Activated CD4-positive, alpha-beta memory T cell treated with anti-CD3 and anti-CD28 coated beads, Interleukin-2, amount 10 ng/mL, durations not matched to agents 7 days and 5 days (primary cell): ENCODE data around the gene OTUB2. TPM values are rescaled to one million over a fixed set of nuclear protein-coding genes. Genes with fewer than 3 reads are reported as not detected.
A peak's percentile ranks its signal among the peaks of the same experiment; 100 is the strongest.

ENCODE experiments used
- CTCF ChIA-PET: fragments of 350-600 bp; sonication (Branson Sonifier 250); formaldehyde crosslinking; loops from one replicate; lab custom pipeline; 2021; ENCODE audit warnings: antibody characterized with exemption, inconsistent platforms; lab: Charles Lee
- POLR2A ChIA-PET: fragments of 350-600 bp; sonication (Branson Sonifier 250); formaldehyde crosslinking; loops from one replicate; lab custom pipeline; 2021; ENCODE audit warnings: antibody characterized with exemption; lab: Charles Lee
- DNase-seq: peaks from one replicate; pipeline ENCODE4 v3.0.0-alpha.2; 2020
- H3K27ac Mint-ChIP-seq: one replicate; pipeline ENCODE4 v1.8.0; 2021; ENCODE audit warnings: mild to moderate bottlenecking, mixed read lengths
- H3K27me3 Mint-ChIP-seq: one replicate; pipeline ENCODE4 v1.8.0; 2021; ENCODE audit warnings: mixed read lengths
- H3K36me3 Mint-ChIP-seq: one replicate; pipeline ENCODE4 v1.8.0; 2021; ENCODE audit warnings: low read depth, mixed read lengths
- H3K4me1 Mint-ChIP-seq: one replicate; pipeline ENCODE4 v1.8.0; 2021; ENCODE audit warnings: mixed read lengths
- H3K4me3 Mint-ChIP-seq: one replicate; pipeline ENCODE4 v1.8.0; 2021; ENCODE audit warnings: mild to moderate bottlenecking, mixed read lengths
- H3K9me3 Mint-ChIP-seq: one replicate; pipeline ENCODE4 v1.8.0; 2021; ENCODE audit warnings: mixed read lengths
- total RNA-seq, 2 experiments: library from RNA; stranded (reverse); gene quantifications; one replicate each; pipeline ENCODE4 v1.2.3, GENCODE V29; 2021

Gene OTUB2
- 1 to 10 TPM; 7.3 to 7.9 TPM for total RNA-seq

DNA sequence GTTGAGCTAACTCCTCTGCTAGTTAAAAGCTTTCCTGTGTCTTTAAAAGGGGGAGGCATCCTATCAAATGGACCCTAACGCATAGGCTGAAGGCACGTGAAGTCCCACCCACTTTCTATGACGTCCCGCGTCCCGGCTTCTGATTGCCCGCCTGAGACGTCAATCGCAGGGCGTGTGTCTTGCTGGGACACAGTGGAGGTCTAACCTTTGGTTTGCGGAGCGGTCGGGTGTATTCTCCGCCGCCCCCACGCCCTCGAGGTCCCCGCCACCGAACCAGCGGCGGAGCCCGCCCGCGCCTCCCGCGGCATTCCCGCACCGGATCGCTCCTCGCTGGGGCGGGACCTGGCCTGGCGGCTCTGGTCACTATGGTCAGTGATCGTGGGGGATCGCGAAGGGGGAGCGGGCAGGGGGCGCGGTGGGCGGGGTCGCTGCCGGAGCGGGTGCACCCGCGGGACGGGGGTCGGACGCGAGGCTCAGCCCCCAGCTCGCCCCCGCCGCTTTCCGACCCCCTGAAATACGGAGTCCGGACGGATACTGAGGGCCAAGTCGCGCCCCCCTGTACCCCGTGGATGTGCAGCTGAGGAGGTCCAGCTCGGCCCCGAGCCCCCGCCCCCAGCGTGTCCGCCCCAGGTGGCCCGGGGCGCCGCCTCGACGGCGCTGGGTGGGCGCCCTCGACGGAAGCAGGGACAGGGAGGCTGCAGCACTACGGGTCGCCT lies at the start of gene OTUB2:
Gene OTUB2, plus strand, starts transcription at position 168 of the 716 bp plus-strand sequence. Its CDS starts 198 bp downstream, at position 366.
- ChIA-PET CTCF (interaction anchor here (0.9 to 6.0 kb wide), 7 partner anchors 10 to 156 kb away, joined by 3 to 46 read pairs (median 6); partner anchors contain the start of genes DDX24 and IFI27L1), POLR2A (interaction anchor here (0.6 to 2.1 kb wide), 10 partner anchors 10 to 835 kb away, joined by 3 to 10 read pairs (median 4); no protein-coding TSS in a partner anchor)
- peak; percentile 99 for DNase-seq
- peaks cover 4% of the 10 kb centered on the region for H3K36me3 Mint-ChIP-seq
- H3K9me3 Mint-ChIP-seq = no peaks in the 10 kb centered on the region
- H3K4me3 Mint-ChIP-seq = peak within 1 kb of the TSS; percentile 78
- H3K27me3 Mint-ChIP-seq = no peaks in the 10 kb centered on the region
- peaks cover 68% of the 10 kb centered on the region for H3K4me1 Mint-ChIP-seq
- peak within 1 kb of the TSS; percentile 71 for H3K27ac Mint-ChIP-seq

DNA sequence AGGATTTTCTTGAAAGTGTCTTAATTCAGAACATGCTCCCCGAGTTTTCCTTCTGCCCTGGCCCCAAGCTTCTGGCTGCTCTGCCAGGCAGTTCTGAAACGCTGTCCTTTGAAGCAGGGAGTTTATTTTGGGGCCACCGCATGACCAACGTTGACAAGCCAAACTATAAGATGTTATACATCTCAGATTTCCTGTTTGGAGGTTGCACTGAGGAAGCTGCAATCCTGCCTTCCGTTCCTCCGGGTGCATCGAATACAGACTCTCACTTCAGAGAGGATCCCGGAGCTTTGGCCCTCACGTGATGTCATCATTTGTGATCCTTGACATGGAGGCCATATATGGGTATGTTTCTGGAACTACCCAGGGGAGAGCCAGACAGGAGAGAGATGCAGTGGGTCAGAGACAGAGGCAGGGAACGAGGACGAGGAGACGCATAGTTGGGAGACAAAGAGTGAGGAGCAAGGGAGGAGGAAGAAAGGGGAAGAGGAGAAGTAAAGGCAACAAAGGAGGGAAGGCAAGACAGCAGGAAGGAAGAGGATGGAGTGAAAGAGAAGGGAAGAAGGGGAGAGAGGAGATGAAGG lies 49.6 kb upstream of the OTUB2 start, which contains the start of gene ASB2:
Gene ASB2, minus strand, starts transcription at position 94 of the 581 bp plus-strand sequence. CDS start 12,031 bp downstream, outside the sequence.
- CTCF ChIA-PET = interaction anchor here (0.7 to 13.5 kb wide), 5 partner anchors 15 to 37 kb away, joined by 3 to 354 read pairs (median 30); no protein-coding TSS in a partner anchor
- peak within 1 kb of the TSS; percentile 97 for H3K27ac Mint-ChIP-seq
- peaks cover 82% of the 10 kb centered on the region for H3K4me1 Mint-ChIP-seq
- peak; percentile 54 for DNase-seq
- no peaks in the 10 kb centered on the region for H3K27me3 Mint-ChIP-seq
- peaks cover 9% of the 10 kb centered on the region for H3K9me3 Mint-ChIP-seq
- POLR2A ChIA-PET = interaction anchor here (0.7 to 13.5 kb wide), 12 partner anchors 8 to 105 kb away, joined by 3 to 616 read pairs (median 4); partner anchors contain the start of genes DDX24 and IFI27L1
- peaks cover 34% of the 10 kb centered on the region for H3K36me3 Mint-ChIP-seq
- H3K4me3 Mint-ChIP-seq = peak within 1 kb of the TSS; percentile 78

DNA sequence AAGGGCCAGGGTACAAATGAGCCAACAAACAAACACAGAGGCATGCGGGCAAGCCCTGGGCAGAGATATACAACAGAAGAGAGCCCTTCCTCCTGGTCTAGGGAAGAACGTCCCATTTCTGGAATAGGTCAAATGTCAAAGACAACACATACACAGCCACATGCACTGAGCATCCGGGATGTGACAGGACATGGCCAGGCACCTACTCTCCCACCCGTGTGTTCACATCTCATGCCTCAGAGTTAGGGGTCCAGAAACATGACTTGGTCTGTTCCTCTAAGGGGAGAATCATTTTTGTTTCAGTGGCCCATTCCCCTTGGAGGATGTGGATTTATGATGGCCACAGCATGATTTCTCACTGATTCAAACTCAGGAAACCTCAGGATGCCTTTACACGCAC lies 49.0 kb upstream of the OTUB2 start:
- peak overlapping the region; percentile 78 for H3K4me3 Mint-ChIP-seq
- CTCF ChIA-PET = interaction anchor here (3.4 to 13.5 kb wide), 3 partner anchors 16 to 37 kb away, joined by 30 to 354 read pairs (median 35); no protein-coding TSS in a partner anchor
- peaks cover 78% of the 10 kb centered on the region for H3K4me1 Mint-ChIP-seq
- DNase-seq = no peak
- H3K36me3 Mint-ChIP-seq = peaks cover 33% of the 10 kb centered on the region
- no peaks in the 10 kb centered on the region for H3K27me3 Mint-ChIP-seq
- peak overlapping the region; percentile 97 for H3K27ac Mint-ChIP-seq
- POLR2A ChIA-PET = interaction anchor here (0.7 to 13.5 kb wide), 8 partner anchors 8 to 103 kb away, joined by 3 to 616 read pairs (median 4); no protein-coding TSS in a partner anchor
- H3K9me3 Mint-ChIP-seq = peaks cover 9% of the 10 kb centered on the region

DNA sequence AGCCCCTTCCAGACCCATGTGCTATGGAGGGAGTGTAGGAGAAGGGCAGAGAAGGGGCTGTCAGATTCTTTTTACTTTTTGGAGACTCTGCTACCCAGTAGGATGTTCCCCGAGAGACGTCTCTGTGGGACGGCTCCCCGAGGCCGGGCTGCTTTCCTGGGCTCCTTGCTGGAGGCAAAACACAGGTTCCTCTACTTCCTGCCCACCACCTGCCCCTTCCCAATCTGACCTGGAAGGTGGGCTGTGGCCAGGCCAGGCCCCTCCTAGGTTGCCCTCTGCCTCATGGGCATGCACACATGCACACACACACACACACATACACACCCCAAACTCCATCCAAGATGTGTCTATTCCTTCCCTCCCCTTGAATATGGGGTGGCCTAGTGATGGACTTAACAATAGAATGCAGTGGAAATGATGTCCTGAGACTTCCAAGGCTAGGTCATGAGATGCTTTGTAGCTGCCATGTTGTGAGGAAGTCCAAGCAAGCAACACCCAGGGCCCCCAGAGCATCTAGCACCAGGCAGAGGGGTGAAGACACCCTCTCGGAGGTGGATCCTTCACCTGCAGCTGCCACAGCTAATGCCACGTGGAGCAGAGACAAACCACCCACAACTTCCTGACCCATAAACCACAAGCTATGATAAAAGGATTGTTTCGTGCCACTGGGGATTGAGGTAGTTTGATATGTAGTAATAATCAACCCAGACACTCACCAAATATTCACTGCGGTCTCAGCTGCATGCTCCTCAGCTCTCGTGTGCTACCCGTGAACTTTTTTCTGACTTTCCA lies 48.2 kb upstream of the OTUB2 start:
- peak; percentile 81 for DNase-seq
- Mint-ChIP-seq H3K27ac (peak overlapping the region; percentile 97), H3K4me3 (no peak overlapping the region), H3K36me3 (peaks cover 30% of the 10 kb centered on the region), H3K27me3 (no peaks in the 10 kb centered on the region), H3K9me3 (peaks cover 9% of the 10 kb centered on the region), H3K4me1 (peaks cover 71% of the 10 kb centered on the region)
- POLR2A ChIA-PET = interaction anchor here (0.9 to 13.5 kb wide), 21 partner anchors 7 to 50 kb away, joined by 3 to 616 read pairs (median 4); partner anchors contain the start of gene CCDC197
- CTCF ChIA-PET = interaction anchor here (0.7 to 13.5 kb wide), 8 partner anchors 16 to 38 kb away, joined by 3 to 354 read pairs (median 8); no protein-coding TSS in a partner anchor

DNA sequence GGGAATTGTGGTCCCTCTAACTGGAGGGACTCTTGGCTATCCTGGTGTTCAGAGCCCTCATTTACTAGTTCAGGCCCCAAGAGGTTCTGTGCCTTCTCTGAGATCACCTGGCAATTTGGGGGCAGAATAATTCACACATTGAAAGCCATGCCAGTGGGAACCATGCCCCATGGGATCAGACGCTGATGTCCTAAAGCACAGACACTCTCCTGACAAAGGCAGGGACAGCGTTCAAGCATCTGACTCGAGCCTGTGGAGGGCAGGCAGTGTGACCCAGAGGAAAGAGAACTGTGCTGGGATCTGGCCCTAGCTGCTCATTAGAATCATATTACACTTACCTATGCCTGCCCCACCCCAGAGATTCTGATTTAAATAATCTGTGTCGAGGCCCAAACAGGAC lies 47.4 kb upstream of the OTUB2 start:
- peaks cover 22% of the 10 kb centered on the region for H3K36me3 Mint-ChIP-seq
- H3K9me3 Mint-ChIP-seq = peaks cover 9% of the 10 kb centered on the region
- ChIA-PET POLR2A (interaction anchor here (0.7 to 13.5 kb wide), 22 partner anchors 8 to 49 kb away, joined by 3 to 616 read pairs (median 4); partner anchors contain the start of gene CCDC197), CTCF (interaction anchor here (0.7 to 13.5 kb wide), 8 partner anchors 16 to 39 kb away, joined by 3 to 354 read pairs (median 8); no protein-coding TSS in a partner anchor)
- H3K4me3 Mint-ChIP-seq = no peak overlapping the region
- H3K27me3 Mint-ChIP-seq = no peaks in the 10 kb centered on the region
- peaks cover 63% of the 10 kb centered on the region for H3K4me1 Mint-ChIP-seq
- H3K27ac Mint-ChIP-seq = peak overlapping the region; percentile 97
- DNase-seq = no peak

- Mint-ChIP-seq H3K4me3 (no peak overlapping the region), H3K4me1 (peaks cover 44% of the 10 kb centered on the region), H3K9me3 (peaks cover 9% of the 10 kb centered on the region), H3K27me3 (no peaks in the 10 kb centered on the region), H3K36me3 (peaks cover 18% of the 10 kb centered on the region), H3K27ac (no peak overlapping the region)
- ChIA-PET CTCF (interaction anchor here (3.0 to 4.5 kb wide), 2 partner anchors 10 to 42 kb away, joined by 11 to 30 read pairs; no protein-coding TSS in a partner anchor), POLR2A (interaction anchor here (5.0 kb wide), 1 partner anchor 9 kb away, joined by 25 read pairs; no protein-coding TSS in a partner anchor)
- DNase-seq = no peak
These were observed 45.5 kb upstream of the OTUB2 start for GRCh38 chr14:93980456-93981201.

DNA sequence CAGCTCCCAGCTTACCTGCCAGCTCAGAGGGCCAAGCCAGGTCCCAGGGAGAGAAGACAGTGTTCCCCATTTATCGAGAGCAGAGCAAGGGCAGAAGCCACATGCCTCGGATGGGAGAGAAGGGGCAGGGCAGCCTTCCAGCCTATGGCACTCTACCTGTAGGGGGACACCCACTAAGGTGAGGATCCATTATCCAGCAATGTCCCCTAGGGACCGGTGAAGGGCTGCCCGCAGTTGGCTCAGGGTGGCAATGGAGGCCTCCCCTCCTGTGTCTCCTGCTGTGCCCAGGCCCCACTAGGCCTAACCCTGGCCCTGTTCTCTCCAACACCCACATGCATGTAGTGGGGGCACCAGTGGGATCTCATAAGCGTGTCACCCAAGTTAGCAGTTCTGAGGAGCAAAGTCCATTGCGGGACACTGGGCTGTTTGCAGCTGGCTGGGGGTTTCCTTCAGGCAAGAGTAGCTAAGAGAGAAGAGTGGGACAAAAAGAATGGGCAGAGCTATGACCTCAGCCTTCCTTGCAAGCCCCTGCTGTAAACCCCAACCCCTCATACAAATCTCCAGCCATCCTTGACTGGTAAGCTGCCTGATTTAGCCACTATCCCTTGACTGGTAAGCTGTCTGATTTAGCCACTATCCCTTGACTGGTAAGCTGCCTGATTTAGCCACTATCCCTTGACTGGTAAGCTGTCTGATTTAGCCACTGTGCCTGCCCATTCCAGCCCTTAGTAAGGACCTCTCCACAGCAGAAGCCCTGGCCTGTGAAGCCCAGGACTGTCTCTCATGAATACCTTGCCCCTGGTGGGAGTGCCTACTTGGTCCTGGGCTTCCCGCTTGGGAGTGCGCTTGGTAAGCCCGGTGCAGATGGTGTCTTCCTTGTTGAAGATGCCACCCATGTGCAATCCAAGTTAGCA lies 44.6 kb upstream of the OTUB2 start:
- Mint-ChIP-seq H3K27ac (no peak overlapping the region), H3K27me3 (no peaks in the 10 kb centered on the region), H3K4me3 (no peak overlapping the region), H3K4me1 (peaks cover 35% of the 10 kb centered on the region), H3K9me3 (peaks cover 9% of the 10 kb centered on the region), H3K36me3 (peaks cover 12% of the 10 kb centered on the region)
- ChIA-PET POLR2A (interaction anchor here (1.0 to 5.0 kb wide), 2 partner anchors 10 to 13 kb away, joined by 3 to 25 read pairs; no protein-coding TSS in a partner anchor), CTCF (interaction anchor here (1.0 to 4.5 kb wide), 8 partner anchors 11 to 155 kb away, joined by 3 to 30 read pairs (median 5); no protein-coding TSS in a partner anchor)
- DNase-seq = no peak

DNA sequence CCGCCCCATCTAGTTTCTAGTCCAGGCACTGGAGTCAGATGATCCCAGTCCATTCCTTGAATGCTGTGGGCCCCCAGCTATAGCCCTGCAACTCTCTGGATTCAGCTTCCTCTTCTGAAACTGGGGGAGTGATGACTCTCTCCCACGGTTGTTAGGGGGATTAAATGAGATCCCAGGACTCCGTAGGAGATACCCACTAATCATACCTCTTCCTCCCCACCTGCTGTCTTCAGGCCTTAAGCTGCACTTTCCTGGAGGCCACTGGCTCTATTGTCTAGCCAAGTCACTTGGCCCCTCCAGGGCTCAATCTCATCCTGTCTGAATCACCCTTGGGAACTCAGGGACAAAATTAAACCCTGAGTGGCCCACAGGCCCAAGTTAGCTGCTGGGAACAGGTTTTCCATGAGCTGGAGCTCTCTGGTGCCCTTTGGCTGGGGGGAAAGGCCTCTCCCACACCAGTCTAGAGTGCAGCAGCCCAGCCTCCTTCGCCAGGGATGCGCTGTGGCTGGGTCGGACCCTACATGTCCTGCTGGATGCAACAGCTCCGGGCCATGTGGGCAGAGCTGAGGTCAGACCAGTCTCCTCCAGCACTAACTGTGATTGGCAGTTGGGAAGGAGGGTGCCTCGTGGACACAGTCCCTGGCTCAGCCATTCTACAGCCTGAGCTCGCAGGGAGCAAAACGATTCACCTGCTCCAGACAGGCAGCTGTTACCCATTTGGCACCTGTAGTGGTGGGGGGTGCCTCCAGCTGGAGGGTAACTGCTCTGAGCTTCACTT lies 43.7 kb upstream of the OTUB2 start:
- Mint-ChIP-seq H3K36me3 (peaks cover 6% of the 10 kb centered on the region), H3K27me3 (no peaks in the 10 kb centered on the region), H3K27ac (no peak overlapping the region), H3K9me3 (peaks cover 6% of the 10 kb centered on the region), H3K4me1 (peaks cover 26% of the 10 kb centered on the region), H3K4me3 (no peak overlapping the region)
- ChIA-PET CTCF (interaction anchor here (0.8 to 4.5 kb wide), 11 partner anchors 10 to 154 kb away, joined by 3 to 30 read pairs (median 5); no protein-coding TSS in a partner anchor), POLR2A (interaction anchor here (0.8 to 5.0 kb wide), 7 partner anchors 9 to 43 kb away, joined by 3 to 25 read pairs (median 3); no protein-coding TSS in a partner anchor)
- no peak for DNase-seq

DNA sequence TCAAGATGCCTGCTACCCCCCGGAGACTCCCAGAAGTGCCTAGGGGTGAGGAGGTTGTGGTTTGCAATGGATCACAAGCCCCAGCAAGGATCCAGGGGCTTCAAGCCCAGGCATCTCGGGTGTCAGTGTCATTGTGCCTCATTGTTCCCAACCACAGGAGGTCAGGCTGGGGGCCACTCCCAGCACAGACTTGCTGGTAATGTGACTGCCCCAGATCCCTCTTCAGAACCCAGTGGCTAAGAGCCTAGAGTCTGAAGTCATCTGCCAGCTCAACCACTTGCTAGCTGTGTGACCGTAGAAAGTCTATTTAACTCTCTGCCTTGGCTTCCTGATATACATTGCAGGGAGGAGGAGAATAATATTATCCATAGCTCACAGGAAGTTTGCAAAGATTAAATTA lies 42.1 kb upstream of the OTUB2 start:
- Mint-ChIP-seq H3K27ac (no peak overlapping the region), H3K27me3 (no peaks in the 10 kb centered on the region), H3K9me3 (peaks cover 4% of the 10 kb centered on the region), H3K36me3 (peaks cover 4% of the 10 kb centered on the region), H3K4me1 (peaks cover 10% of the 10 kb centered on the region), H3K4me3 (no peak overlapping the region)
- no peak for DNase-seq
- ChIA-PET CTCF (interaction anchor here (1.0 to 4.5 kb wide), 8 partner anchors 11 to 48 kb away, joined by 3 to 30 read pairs (median 4); partner anchors contain the start of gene CCDC197), POLR2A (interaction anchor here (1.0 to 5.0 kb wide), 2 partner anchors 9 to 12 kb away, joined by 3 to 25 read pairs; no protein-coding TSS in a partner anchor)

DNA sequence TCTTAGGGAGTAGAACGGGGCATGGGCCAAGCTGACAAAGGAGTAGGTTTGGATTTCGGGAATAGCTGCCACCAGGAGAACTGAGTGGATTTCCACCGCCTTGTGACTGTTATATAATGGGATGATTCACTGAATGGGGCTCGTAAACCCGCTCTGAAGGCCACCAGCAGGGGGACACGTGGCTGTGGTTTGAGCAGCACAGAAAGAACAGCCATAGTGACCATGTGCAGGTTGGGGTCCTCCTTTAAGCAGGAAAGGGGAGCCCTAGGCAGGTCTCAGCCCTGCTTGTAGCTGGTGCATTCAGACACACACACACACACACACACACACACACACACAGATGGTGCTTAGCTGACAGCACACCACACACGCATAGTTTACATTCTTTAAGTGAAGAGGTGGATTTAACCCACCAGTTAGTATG lies 41.1 kb upstream of the OTUB2 start:
- Mint-ChIP-seq H3K9me3 (no peaks in the 10 kb centered on the region), H3K27me3 (no peaks in the 10 kb centered on the region), H3K36me3 (peaks cover 4% of the 10 kb centered on the region), H3K4me3 (no peak overlapping the region), H3K4me1 (peaks cover 5% of the 10 kb centered on the region), H3K27ac (no peak overlapping the region)
- POLR2A ChIA-PET = interaction anchor here (1.0 to 5.0 kb wide), 2 partner anchors 8 to 13 kb away, joined by 3 to 25 read pairs; partner anchors contain the start of gene ASB2
- CTCF ChIA-PET = no interaction called here
- no peak for DNase-seq
